GM18858 (cell line): ENCODE data around the gene AP2M1.
"Not testable (repeated sequence)": the region's sequence is repeated elsewhere in the genome, so short reads cannot be mapped to it uniquely, and the experiment has no call there.

Experiments used
- ATAC-seq: cut with Tn5 transposase; IDR thresholded peaks from one replicate; pipeline ENCODE4 v1.9.1; 2021; ENCODE audit not compliant: unreplicated experiment

AP2M1 gene

GRCh38 chr3:184174646-184175492 lies at the start of gene AP2M1:
Gene AP2M1, plus strand, starts transcription at chr3:184174855. Its CDS starts 2,139 bp downstream, at chr3:184176994.
- ATAC-seq = peak; percentile 91

DNA sequence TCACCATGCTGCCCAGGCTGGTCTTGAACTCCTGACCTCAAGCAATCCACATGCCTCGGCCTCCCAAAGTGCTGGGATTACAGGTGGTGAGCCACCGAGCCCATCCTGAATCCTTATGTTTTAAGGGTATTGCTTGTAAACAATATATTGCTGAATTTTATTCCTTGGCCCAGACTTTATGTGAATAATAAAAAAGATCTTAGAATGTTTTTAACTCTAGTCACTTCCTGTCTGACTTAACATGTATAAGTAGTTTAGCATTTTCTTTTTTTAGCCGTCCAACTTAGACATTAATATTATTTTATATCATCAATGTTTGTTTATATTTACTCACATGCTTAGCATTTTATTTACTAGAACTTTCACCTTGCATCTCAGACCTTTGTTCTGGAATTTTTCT lies 48.6 kb upstream of the AP2M1 start:
- ATAC-seq = no peak

GRCh38 chr3:184129012-184129411 lies 45.6 kb upstream of the AP2M1 start:
- no peak for ATAC-seq

GRCh38 chr3:184132945-184133344 lies 41.7 kb upstream of the AP2M1 start:
- no peak for ATAC-seq

DNA sequence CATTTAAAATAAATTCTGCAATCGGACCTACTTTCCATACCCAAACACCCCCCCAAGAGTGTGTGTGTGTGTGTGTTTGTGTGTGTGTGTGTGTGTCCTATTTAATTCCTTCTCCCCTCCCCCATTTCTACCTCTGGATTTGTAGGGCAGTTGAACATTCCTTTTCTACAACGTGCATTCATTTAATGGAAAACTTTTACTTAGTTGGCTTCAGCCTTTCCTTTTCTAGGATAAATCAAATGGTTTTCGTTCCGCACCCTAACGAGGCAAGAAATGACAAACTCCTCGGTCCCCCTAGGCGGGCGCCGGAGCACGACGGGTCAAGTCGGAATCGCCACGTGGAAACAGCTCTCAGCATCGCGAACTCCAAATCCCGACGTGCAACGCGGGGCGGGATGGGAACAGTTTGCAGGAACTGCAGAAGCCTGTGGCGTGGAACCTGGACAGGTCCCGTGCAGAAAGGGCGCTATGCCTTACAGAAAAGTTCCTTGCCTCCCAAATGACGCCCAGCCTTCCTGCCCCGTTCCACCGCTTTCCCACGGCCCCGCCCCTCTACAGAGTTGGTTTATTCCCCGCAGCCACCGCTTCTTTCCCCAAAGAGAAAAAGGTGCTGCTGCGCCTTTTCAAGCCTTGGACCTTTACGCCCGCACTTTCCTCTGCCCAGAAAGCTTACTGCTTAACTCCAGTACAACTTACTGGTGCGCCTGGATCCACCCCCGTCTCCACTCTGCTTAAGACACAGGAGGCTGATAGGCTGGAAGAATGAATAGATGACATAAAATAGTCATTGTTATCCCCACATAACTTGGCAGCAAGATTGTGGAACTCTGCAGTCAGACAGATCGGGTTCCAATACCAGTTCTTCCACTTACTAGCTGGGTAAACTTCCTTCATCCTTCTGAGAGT lies 40.6 kb upstream of the AP2M1 start:
- no peak for ATAC-seq

- no peak for ATAC-seq
Observed at GRCh38 chr3:184134746-184135148, 39.9 kb upstream of the AP2M1 start.

- ATAC-seq = peak; percentile 75
Observed at GRCh38 chr3:184135149-184135910, 39.3 kb upstream of the AP2M1 start, which contains the start of gene EIF2B5. Gene EIF2B5, plus strand, starts transcription at chr3:184135358. Its CDS starts 28 bp downstream, at chr3:184135386.

DNA sequence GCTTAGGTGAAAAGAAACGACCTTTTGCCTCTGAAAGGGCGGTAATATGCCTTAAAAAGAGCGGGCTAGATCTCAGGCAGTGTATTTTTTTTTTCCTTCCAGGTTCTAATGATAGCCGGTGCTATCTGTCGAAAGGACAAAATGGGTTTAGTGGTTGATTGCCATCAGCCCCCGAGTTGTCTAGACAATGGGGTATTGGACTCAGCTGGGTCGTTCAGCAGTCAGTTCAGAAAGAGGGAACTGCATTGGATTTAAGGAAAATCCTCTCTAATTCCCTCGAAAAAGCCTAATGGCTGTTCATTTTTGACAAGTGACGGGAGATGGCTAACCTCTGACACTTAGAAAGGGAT lies 38.8 kb upstream of the AP2M1 start:
- no peak for ATAC-seq

- no peak for ATAC-seq
Observed at GRCh38 chr3:184140436-184140835, 34.2 kb upstream of the AP2M1 start.

DNA sequence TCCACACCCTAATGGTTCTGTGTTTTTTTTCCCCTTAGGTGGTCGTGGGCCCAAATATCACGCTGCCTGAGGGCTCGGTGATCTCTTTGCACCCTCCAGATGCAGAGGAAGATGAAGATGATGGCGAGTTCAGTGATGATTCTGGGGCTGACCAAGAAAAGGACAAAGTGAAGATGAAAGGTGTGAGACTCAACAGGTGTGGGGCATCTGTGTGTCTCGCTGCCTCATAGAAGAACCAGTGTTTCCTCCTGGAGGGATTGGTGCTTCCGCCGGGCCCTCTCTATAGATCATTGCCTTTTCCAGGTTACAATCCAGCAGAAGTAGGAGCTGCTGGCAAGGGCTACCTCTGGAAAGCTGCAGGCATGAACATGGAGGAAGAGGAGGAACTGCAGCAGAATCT lies 32.5 kb upstream of the AP2M1 start:
- no peak for ATAC-seq

DNA sequence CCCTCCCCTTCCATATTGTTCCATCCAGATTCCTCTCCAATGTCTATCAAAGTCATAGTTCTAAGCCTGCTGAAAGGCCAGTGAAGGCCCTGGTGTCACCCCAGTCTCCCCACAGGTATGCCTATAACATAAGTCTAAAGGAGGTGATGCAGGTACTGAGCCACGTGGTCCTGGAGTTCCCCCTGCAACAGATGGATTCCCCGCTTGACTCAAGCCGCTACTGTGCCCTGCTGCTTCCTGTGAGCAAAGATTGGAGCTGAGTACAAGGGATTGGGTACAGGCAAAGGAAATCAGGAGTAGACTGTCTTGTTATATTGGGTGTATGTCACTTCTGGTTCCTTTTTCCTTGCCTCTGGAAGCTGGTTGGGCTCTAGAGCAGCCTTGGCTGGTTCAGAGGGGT lies 31.3 kb upstream of the AP2M1 start:
- ATAC-seq = no peak

- no peak for ATAC-seq
Observed at GRCh38 chr3:184144505-184144904, 30.1 kb upstream of the AP2M1 start.

- no peak for ATAC-seq
Observed at GRCh38 chr3:184145111-184145524, 29.5 kb upstream of the AP2M1 start.

DNA sequence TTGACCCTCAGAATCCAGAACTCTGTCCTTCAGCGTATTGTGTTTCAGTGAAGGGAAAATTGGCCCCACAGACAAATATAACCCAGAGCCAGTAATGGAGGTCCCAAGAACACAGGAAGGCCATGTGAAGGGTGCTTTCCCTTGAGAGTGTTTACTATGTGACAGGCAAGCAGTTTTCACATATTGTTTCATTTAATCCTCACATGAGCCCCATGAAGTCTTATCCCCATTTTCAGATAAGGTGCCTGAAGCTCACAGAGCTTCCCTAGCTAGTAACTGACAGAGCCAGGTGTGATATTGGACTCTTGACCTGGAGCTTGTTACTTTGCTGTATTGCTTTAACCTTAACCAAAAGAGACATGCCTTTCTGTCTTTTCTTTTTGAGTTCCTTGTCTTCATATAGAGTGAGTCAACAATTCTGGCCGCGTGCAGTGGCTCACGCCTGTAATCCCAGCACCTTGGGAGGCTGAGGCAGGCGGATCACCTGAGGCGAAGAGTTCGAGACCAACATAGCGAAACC lies 28.8 kb upstream of the AP2M1 start:
- ATAC-seq = no peak

- no peak for ATAC-seq
Observed at GRCh38 chr3:184148076-184148475, 26.6 kb upstream of the AP2M1 start.

DNA sequence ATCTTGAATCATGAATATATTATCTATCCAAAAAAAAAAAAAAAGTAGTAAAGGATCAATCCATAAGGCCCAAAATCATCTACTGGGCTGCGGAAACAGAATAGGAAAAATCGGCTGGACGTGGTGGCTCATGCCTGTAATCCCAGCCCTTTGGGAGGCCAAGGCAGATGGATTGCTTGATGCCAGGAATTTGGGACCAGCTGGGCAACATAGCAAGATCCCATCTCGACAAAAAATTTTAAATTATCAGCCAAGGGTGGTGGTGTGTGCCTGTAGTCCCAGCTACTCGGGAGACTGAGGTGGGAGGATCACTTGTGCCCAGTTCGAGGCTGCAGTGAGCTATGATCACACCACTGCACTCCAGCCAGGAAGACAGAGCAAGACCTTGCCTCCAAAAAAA lies 25.5 kb upstream of the AP2M1 start:
- ATAC-seq = no peak

DNA sequence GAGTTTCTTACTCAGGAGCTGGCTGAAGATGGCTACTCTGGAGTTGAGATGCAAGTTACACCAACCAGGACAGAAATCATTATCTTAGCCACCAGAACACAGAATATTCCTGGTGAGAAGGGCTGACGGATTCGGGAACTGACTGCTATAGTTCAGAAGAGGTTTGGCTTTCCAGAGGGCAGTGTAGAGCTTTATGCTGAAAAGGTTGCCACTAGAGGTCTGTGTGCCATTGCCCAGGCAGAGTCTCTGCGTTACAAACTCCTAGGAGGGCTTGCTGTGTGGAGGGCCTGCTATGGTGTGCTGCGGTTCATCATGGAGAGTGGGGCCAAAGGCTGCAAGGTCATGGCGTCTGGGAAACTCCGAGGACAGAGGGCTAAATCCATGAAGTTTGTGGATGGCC lies 24.9 kb upstream of the AP2M1 start:
- not testable (repeated sequence) for ATAC-seq

DNA sequence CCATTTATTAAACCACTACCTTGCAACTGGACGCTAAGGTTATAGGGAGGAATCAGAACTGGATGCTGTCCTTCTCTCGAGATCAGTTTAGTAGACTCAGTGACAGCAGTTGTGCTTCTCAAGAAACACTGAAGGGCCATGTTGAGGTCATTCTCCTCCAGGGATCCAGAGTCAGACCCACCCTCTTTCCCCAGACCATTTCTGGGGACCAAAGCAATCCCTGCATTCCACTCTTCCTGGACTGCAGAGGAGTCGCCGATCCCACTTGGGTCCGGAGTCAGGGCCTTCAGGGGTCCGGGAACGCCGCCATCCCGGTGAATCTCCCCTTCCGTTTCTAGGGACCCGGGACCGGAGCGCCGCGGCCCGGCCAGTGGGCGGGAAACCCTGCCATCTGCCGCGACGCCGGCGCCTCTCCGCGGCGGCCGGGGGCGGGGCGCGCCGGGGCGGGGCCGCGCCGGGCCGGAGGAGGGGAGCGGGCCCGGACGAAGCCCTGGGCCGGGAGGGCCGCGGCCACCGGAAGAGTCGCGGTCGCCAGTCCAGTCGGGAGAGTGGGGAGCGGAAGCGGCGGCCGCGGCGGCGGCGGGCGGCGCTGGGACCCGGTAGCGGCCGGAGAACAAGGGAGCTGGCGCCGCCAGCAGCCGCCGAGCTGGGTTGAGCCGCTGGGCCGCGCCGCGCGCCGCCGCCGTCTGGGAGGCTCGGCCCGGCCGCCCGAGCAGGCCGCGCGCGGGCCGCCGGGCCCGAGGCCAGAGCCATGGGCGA lies 19.6 kb upstream of the AP2M1 start, which contains the start of gene DVL3:
DVL3 (plus strand) TSS at position 493 of the 759 bp plus-strand sequence; CDS start at position 752, 259 bp downstream.
- ATAC-seq = peak; percentile 63

GRCh38 chr3:184155644-184156521 lies 18.8 kb upstream of the AP2M1 start:
- peak; percentile 10 for ATAC-seq
